GM12892 (cell line): ENCODE results near the gene ZFP28.

ENCODE experiments used
- POLR2A ChIP-seq: IDR thresholded peaks from 2 replicates; pipeline ENCODE4 v1.6.1; 2011; ENCODE audit warnings: low read depth, low read length, control low read depth
- POLR2AphosphoS5 ChIP-seq: IDR thresholded peaks from 2 replicates; pipeline ENCODE4 v1.6.1; 2011; ENCODE audit warnings: low read depth, low read length, control low read depth

GRCh38 chr19:56537442-56537841, 1.3 kb upstream of the ZFP28 start:
- TF ChIP-seq POLR2A (no peak), POLR2AphosphoS5 (no peak)
